Stimulated activated CD4-positive, alpha-beta T cell treated with anti-CD3 and anti-CD28 coated beads, Interleukin-4, amount 100 ng/mL, for 24 hours (primary cell): ENCODE measurements around the gene ZMYM5.
"Not testable (repeated sequence)": the region's sequence is repeated elsewhere in the genome, so short reads cannot be mapped to it uniquely, and the experiment has no call there.

Experiments used
- DNase-seq: peaks from one replicate; pipeline ENCODE4 v3.0.0-alpha.2; 2020

ZMYM5 gene

DNA sequence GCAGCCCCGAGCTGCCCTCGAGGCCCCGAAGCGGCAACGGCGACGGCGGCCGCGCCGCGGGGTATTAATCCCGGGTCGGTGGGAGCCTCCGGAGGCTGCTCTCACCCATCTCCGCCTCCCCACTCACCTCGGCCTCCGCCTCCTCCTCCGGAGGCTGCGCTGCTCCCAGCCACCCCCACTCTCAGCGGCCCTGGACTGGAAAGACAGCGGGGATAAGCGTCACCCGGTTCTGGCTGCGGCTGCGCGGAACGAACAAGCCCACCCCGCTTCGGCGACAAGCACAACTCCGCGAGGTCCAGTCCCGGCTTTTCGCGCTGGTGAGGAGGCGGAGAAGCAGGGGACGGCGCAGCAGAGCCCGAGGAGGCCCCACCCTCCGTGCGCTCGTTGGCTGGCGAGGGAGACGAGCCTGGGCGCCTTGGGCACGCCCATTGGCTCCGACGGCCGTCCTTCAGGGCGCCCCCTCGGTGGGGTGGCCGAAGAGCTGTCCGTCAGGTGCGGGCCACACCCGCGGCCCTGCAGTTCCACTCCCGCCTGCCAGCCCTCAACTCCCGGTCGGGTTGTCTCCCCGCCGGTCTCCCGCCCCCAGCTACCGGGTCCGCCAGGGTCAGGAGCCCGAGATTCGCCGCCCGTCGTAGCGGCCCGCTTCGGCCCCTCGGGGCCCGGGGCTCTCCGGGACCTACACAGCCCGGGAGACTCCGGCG lies at the start of gene ZMYM5:
ZMYM5 (minus strand) TSS at position 327 of the 701 bp plus-strand sequence. CDS start 11,469 bp downstream, outside the sequence.
- DNase-seq, result peak; percentile 96

DNA sequence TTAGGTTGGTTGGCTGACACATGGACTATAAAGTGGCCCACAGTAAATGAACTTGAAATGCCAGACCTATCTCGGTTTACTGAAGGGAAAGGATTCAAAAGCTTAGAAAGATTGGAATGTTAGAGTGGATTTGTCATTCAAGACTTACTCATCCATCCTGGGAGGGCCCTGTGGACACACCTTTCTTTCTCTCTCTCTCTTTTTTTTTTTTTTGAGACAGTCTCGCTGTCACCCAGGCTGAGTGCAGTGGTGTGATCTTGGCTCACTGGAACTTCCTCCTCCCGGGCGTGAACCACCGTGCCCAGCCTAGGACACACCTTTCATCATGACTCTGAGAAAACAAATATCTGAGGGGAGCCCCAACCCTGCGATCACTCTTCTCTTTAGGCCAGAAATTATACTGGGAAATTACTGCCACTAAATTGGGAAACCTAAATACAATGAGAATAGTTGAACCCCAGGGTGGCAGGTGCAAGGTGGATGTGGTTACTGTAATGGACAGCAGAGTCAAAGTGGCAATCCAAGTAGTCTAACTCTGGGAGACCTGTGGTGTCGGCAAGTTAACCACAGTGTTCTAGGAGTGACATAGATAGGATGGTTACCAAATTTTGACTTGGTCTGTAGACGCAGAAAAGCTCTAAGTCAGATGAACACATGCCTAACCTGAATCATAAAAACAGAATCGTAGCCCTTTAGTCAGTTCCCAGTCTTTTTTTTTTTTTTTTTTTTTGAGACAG lies 47.1 kb upstream of the ZMYM5 start:
- no peak for DNase-seq

DNA sequence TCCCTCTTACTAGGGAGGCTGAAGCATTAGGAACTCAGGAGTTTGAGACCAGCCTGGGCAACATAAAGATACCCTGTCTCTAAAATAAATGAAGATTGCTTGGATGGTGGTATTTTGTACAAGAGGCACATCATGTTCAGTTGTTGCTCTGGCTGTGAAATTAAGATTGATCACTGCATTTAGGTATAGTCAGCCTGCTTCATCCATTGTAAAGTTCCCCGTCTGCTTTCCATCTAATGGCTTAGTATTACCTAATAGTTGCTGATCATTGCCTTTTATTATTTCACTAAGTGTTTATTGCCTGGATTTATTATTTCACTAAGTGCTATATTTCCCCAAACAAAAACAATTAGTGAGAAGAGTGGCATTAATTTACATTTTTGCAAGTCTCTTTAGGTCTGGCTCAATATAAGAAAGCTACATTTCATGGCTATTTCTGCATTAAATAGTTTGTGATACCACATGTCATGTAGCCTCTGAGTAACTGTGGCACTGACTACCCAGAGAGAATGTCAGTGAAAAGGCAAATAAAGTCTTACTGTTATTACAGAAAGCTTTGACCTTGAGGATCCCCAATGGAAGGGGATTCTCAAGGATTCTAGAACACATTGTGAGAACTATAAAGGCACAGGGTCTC lies 45.0 kb upstream of the ZMYM5 start:
- DNase-seq, result no peak

DNA sequence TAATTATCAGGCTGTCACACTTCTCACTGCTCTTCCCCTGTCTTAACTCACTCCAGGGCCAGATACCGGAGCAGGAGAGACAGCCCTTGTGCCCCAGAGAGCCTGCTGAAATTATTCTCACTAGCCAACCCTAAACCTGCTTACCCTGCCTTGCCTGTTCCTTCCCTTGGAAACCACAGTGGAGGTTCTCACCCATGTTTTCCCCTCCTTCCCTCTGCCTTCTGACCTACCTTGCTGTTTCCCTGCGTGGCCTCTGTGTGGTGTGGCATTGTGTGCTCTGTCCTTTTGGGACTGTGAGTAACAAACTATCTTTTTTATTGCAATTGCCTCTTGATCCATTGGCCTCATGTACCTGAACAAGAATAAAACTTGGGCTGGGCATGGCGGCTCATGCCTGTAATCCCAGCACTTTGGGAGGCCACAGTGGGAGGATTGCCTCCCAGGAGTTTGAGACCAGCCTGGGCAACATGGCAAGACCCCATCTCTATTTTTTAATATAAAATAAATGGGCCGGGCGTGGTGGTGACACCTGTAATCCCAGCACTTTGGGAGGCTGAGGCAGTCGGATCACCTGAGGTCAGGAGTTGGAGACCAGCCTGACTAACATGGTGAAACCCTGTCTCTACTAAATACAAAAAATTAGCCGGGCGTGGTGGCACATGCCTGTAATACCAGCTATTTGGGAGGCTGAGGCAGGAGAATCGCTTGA lies 42.2 kb upstream of the ZMYM5 start:
- DNase-seq, result not testable (repeated sequence)

DNA sequence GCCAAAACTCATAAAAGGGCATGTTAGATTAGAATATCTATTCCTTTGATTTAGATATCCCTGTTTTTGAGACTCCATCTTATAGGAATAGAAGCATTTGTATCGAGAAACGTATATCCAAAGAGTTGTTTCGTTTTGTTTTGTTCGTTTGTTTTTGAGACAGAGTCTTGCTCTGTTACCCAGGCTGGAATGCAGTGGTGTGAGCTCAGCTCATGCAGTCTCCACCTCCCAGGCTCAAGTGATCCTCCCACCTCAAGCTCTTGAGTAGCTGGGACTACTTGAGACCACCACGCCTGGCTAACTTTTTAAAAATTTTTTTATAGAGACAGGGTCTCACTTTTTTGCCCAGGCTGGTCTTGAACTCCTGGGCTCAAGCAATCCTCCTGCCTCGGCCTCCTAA lies 26.6 kb upstream of the ZMYM5 start:
- no peak for DNase-seq

DNA sequence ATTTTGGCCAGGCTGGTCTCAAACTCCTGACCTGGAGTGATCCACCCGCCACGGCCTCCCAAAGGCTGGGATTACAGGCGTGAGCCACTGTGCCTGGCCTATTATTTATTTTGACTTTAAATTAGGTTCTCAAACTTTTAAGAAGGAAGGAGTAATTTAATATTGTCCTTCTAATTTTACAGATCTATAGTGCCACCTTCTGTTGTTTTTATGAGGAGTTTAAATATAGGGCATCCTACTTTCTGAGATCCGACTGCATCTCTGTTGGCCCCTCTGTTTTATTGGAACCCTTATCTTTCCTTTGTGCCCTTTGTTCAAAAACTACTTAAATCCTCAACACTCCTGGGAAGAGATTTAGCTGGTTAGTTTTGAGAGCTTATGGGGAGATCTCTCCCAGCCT lies 25.4 kb upstream of the ZMYM5 start:
- DNase-seq, result no peak

DNA sequence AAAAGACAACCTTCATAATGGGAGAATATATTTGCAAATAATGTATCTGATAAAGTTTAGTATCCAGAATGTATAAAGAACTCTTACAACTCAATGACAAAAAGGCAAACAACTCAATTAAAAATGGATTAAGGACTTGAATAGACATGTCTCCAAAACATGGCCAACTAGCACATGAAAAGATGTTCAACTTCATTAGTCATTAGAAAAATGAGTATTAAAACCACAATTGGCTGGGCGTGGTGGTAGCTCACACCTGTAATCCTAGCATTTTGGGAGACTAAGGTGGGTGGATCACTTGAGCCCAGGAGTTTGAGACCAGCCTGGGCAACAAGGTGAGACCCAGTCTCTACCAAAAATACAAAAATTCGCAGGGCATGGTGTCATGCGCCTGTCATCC lies 18.8 kb upstream of the ZMYM5 start:
- DNase-seq, result no peak

DNA sequence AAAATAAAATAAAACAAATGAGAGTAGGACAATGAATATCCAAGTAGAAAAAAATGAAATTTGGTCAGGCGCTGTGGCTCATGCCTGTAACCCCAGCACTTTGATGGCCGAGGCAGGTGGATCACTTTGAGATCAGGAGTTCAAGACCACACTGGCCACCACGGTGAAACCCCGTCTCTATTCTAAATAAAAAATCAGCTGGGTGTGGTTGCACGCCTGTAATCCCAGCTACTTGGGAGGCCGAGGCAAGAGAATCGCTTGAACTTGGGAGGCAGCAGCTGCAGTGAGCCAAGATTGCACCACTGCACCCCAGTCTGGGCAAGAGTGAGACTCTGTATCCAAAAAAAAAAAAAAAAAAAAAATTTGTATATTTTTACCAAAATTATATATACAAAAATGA lies 18.2 kb upstream of the ZMYM5 start:
- DNase-seq, result no peak

DNA sequence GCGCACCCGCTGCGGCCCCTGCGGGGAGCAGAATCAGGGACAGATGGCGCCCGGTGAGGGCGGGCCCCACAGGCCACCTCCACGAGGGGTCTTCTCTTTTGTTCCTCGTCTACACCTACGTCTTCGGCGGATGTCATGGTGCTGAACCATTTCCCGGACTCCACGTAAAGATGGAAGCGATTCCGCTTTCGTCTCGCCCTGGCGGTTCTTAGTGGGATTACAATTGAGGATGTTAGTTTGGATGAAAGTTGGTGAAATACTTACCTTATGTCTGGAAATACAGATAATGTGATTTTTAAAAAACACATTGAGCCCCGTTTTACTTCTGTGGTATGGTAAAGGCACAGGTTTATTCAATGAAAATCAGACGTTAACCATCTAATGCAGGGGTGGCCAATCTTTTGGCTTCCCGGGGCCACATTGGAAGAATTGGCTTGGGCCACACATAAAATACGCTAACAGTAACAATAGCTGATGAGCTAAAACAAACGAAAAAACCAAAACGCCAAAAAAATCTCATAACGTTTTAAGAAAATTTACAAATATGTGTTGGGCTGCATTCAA lies 1.4 kb upstream of the ZMYM5 start:
- DNase-seq, result peak; percentile 79

DNA sequence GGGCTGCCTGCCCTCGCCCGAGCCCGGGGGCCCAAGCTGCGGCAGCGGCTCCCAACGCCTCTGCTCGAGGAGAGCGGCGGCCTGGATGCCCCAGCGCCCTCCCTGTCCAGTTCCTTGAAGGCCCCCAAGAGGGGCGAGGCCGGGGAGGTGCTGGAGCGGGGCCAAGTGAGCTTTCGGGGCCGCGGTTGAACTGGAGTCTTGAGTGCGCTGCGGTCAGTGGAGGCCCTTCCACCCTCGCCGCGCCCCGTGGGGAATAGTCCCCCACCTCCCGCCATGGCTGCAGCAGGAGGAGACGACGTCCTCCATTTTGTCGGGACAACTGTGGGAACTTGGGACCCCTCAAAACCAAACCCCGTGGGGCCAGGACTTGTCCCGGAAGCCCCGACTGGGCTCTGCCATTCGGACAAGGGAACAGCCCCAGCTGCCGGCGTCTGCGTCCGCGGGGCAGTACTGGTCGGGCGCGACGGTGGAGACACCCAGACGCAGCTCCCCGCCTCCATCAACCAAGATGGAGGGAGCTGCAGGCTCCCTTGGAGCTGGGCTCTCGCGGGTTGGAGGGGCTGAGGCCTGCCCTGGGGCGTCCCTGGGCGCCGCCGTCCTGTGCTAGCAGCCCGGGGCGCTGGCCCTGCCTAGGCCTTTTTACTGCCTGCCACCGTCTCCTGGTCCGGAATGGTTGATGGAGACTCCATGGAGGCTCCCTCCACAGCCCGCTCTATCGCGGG lies 736 bp upstream of the ZMYM5 start:
- peak; percentile 59 for DNase-seq

DNA sequence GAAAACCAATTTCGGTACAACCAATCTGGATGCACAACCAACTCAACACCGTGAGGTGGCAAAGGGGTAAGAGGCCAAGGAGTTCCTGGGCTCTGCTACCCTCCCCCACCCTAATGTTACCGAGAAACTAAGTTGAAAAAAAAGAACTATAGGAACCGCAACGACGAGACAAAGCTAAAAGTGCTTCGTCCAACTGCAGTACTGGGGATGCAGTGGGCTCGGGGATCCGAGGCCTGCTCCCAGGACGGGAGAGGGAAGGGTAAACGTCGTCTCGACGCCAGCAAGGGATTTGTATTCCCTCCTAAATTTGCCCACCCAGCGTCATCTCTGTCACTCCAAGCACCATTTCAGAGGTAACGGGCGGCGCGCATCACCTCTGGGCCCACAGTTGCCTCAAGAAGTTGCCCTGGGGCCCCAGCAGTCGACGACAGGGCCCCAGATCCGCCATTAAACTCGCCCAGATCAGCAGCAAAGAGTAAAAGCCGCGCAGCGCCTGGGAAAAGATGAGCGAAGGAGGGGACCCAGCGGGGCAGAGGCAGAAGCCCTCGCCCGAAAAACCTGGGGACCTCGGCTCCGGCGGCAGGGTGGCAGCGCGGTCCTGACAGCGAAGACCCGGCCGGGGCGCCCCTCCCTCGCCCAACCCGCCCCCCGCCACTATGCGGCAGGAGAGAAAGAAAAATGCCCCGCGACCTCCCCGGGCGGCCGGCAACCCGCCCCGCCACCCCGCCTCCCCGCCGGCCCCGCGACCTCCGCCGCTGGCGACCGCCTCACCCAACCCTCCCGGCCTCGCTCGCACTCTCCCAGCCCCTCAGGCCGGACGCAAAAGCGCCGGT lies 752 bp downstream of the ZMYM5 start:
- peak; percentile 43 for DNase-seq

DNA sequence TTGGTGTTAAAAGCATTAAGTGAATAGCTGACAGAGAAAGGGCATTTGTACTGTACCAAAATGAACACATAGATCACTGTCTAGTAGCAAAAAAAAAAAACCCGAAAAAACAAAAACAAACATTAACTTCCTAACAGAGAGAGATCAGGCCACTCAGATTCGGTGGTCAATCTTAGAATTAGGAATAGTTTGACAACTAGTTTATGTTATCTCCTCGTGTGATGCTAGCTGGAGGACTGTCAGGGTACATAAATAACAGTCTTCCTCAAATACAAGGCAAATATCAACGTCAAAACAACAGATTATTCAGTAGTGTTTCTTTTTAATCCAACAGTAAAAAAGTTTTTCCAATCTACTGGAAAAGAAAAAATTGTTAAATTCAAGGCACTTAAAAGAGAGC lies 1.7 kb downstream of the ZMYM5 start:
- no peak for DNase-seq

DNA sequence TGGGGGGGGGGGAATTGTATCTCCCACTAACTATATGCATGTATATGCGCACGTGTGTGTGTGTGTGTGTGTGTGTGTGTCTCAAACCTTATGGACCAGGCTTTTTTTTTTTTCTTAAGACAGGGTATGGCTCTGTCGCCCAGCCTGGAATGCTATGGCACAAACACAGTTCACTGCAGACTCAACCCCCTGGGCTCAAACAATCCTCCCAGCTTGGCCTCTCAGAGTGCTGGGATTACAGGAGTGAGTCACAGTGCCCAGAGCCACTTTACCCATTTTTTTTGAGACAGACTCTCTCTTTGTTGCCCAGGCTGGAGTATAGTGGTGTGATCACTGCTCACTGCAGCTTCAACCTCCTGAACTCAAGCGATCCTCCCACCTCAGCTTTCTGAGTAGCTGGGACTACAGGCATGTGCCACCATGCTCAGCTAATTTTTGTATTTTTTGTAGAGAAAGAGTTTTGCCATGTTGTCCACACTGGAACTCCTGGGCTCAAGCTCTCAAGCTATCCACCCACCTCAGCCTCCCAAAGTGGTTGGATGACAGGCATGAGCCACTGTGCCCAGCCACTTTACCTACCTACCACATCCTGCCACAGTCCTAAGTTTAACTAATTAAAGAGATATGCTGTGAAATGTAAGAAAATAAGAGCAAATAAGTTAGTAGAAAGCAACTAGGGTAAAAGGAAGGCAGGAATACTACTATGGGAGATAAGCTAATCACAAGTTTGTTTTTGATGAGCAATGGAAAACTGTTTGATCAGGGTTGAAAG lies 2.4 kb downstream of the ZMYM5 start:
- peak; percentile 8 for DNase-seq

DNA sequence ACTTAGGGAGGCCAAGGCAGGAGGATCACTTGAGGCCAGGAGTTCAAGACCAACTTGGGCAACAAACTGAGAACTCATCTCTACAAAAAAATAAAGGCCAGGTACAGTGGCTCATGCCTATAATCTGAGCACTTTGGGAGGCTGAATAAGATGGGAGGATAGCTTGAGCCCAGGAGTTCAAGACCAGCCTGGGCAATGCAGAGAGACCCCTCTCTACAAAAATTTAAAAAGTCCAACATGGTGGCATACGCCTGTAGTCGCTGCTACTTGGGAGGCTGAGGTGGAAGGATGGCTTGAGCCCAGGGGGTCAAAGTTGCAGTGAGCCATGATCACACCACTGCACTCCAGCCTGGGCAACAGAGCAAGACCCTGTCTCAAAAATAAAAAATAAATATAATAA lies 5.8 kb downstream of the ZMYM5 start:
- not testable (repeated sequence) for DNase-seq

DNA sequence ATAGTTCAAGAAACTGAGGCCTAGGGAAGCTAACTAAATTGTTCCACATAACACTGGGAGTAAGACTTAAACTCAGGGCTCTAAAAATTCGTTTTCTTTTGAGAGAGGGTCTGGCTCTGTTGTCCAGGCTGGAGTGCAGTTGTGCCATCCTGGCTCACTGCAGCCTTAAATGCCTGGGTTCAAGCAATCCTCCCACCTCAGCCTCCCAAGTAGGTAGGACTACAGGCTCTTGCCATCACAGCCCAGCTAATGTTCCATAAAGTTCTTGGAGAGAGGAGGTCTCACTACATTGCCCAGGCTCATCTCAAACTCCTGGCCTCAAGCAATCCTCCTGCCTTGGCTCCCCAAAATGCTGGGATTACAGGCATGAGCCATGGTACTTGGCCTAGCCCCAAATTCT lies 10.7 kb downstream of the ZMYM5 start:
- DNase-seq, result no peak

DNA sequence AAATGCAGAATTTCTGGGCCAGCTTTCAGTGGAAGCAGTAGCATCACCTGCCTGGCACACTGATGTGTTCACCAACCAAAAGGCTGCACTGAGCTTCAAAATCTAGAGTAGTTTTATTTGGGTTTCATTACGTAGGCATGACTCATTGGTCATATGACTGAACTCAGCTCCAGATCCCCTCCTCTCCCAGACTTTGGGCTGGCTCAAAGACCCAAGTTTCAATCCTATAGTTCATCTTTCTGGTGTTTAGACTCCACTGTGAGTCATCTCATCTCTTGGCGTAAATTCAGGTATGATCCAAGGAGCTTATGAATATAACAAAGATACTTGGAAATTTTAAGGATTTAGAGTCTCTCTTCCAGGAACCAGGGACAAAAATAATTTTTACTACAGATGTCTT lies 17.7 kb downstream of the ZMYM5 start:
- DNase-seq, result peak; percentile 7

DNA sequence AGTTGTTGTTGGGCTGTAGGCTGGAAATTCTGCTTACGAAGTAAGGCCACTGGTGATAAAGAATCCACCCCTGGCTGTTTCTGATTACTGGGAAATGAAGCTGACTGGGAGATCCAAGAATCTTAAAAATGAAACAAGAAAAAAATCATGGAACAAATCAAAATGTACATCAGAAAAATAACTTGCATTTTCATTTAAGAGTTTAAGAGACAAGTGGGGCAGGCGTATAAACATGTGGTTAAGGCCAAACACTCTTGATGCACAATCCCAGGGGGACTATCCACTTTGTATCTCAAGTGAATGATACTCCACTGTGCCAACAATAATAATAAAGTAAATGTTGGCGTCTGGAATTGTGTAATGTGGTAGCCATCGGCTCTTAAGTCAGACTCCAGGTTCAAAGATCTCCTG lies 24.6 kb downstream of the ZMYM5 start:
- DNase-seq, result no peak

DNA sequence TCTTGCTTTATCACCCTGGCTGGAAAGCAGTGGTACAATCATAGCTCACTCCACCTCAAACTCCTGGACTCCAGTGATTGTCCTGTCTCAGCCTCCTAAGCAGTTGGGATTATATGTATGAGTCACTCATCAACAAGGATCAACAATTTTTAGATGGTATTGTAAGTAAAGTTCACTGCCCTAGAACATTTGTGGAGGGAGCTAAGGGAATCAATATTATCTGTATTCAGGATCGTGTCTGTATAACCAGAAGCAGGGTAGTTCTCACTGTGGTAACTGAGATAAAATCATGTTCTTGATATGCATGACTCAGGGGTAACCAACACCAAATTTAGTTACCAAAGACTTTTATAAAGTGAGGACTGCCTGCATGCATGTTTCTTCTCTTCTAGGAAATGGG lies 27.0 kb downstream of the ZMYM5 start:
- no peak for DNase-seq

DNA sequence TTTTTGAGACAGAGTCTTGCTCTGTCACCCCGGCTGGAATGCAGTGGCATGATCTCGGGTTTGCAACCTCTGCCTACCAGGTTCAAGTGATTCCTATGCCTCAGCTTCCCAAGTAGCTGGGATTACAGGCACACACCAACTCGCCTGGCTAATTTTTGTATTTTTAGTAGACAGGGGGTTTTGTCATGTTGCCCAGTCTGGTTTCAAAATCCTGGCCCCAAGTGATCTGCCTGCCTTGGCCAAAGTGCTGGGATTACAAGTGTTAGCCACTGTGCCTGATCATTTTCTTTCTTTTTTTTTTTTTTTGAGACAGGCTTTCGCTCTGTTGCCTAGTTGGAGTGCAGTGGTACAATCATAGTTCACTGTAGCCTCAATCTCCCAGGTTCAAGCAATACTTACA lies 28.7 kb downstream of the ZMYM5 start:
- no peak for DNase-seq

DNA sequence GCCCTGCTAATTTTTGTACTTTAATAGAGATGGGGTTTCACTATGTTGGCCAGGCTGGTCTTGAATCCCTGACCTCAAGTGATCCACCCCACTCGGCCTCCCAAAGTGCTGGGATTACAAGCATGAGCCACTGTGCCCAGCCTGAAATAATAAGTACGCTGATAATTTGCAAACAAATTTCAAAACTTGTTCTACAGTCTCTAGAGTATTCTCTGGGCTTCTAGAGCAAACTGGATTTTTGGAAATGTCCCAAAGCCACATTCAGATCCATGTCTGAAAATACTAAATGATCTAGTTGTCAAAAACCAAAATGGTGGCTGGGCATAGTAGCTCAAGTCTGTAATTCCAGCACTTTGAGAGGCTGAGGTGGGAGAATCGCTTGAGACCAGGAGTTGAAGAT lies 40.8 kb downstream of the ZMYM5 start:
- DNase-seq, result no peak
